ENCODE measurements around the gene ZNF211.

The ZNF211 gene

GRCh38 chr19:57637379-57637778 is 4.4 kb downstream of the ZNF211 start:
- TF ChIP-seq, protein P1, sequence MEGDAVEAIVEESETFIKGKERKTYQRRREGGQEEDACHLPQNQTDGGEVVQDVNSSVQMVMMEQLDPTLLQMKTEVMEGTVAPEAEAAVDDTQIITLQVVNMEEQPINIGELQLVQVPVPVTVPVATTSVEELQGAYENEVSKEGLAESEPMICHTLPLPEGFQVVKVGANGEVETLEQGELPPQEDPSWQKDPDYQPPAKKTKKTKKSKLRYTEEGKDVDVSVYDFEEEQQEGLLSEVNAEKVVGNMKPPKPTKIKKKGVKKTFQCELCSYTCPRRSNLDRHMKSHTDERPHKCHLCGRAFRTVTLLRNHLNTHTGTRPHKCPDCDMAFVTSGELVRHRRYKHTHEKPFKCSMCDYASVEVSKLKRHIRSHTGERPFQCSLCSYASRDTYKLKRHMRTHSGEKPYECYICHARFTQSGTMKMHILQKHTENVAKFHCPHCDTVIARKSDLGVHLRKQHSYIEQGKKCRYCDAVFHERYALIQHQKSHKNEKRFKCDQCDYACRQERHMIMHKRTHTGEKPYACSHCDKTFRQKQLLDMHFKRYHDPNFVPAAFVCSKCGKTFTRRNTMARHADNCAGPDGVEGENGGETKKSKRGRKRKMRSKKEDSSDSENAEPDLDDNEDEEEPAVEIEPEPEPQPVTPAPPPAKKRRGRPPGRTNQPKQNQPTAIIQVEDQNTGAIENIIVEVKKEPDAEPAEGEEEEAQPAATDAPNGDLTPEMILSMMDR (IDR thresholded peaks at IDR 0.05; ENCODE audit: extremely low read depth, missing control alignments): no peak
- DNase-seq (ENCODE audit: low spot score): no peak

DNA sequence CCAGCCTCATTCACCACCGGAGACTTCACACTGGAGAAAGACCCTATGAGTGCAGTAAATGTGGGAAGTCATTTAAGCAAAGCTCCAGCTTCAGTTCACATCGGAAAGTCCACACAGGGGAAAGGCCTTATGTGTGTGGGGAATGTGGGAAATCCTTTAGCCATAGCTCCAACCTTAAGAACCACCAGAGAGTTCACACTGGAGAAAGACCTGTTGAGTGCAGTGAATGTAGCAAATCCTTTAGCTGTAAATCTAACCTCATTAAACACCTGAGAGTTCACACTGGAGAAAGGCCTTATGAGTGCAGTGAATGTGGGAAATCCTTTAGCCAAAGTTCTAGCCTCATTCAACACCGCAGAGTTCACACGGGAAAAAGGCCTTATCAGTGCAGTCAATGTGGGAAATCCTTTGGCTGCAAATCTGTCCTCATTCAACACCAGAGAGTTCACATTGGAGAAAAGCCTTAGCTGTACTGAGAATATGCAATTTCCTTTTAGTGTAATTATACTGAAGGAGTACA is 8.8 kb downstream of the ZNF211 start:
- TF ChIP-seq, protein P1 (IDR thresholded peaks at IDR 0.05; ENCODE audit: extremely low read depth, missing control alignments): no peak
- DNase-seq (ENCODE audit: low spot score): no peak

DNA sequence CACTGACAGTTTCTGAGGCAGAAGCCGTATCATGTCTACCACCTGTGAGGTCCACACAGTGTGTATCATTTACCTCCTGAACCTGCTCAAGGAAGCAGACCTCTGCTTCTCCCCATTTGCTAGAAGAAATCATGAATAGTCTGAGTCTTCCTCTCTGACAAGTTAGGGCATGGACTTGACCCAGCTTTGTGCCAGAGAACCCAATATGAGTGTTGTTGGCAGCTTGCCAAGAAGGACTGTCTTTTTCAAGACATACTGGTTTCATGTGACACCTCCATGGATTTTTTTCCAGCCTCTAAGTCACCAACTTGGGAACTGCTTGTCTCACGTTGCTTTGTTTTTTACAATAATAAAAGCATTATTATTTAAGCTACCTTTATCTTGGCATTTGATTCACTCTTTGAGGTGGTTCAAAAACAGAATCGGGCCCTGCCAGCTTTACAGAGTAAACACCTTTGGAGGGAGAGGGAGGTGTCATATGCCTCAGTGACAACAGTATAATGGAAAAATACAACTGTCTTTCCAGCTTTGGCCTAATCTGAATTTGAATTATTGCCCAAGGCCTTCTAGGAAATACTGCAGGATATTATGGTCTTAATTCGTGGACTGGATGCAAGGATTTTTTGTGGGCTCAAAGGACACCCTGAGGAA is 9.6 kb downstream of the ZNF211 start:
- no peak for DNase-seq (ENCODE audit: low spot score)
- TF ChIP-seq, protein P1 (IDR thresholded peaks at IDR 0.05; ENCODE audit: extremely low read depth, missing control alignments): no peak

DNA sequence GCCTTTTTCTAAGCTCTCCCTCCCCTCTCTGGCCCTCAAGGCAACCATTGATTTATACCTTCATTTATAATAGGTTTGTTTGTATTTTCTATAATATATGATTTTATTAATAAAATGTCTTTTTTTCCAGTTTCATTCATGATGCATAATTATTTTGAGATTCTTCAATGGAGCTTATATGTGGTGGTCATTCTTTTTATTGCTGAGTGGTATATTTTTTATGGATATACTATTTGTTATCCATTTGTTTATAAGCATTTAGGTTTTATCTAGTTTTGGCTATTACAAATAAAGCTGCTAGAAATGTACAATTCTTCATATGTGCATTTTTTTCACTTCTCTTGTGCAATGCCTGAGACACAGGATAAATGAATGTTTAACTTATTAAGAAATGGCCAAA is 10.8 kb downstream of the ZNF211 start:
- TF ChIP-seq, protein P1 (IDR thresholded peaks at IDR 0.05; ENCODE audit: extremely low read depth, missing control alignments): no peak
- no peak for DNase-seq (ENCODE audit: low spot score)

DNA sequence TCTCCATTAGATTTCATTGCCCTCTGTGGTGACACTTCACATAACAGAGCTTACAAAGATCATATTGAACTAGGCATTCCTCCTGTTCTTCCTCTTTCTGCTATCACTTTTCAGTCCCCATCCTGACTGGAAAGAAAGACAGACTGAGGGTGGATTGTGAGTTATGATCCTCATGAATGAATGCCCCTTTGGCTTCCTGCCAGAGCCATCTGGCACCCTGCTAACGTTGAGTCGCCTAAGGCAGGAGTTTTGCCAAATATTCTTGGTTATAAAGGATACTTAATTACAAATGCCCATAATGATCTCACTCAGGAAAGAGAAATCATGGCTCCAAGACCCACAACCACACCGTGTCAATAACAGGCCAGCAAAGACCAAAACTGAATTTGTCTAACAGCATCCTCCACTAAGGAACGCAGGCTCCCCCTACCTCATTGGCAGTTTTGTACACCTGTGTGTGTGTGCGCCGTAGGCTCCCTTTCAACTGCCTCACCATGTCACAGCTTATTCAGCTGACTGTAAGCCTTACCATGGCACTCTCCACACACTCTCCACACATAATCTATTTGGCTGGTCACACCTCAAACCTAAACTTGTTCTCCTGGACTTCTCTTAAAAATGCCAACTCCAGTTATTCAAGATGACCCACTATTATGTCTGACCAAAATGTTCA is 15.5 kb downstream of the ZNF211 start:
- TF ChIP-seq, protein P1 (IDR thresholded peaks at IDR 0.05; ENCODE audit: extremely low read depth, missing control alignments): no peak
- DNase-seq (ENCODE audit: low spot score): no peak

GRCh38 chr19:57651654-57651996 is 18.7 kb downstream of the ZNF211 start:
- DNase-seq (ENCODE audit: low spot score): no peak

GRCh38 chr19:57653689-57654088 is 20.7 kb downstream of the ZNF211 start:
- no peak for DNase-seq (ENCODE audit: low spot score)
- TF ChIP-seq, protein P1 (IDR thresholded peaks at IDR 0.05; ENCODE audit: extremely low read depth, missing control alignments): no peak

More at GRCh38 chr19:57651654-57651996, 18.7 kb downstream of the ZNF211 start:
- TF ChIP-seq, protein P1 (IDR thresholded peaks at IDR 0.05; ENCODE audit: extremely low read depth, missing control alignments): no peak
